DND-41 (cell line): ENCODE results near the gene UFC1.

Experiments used
- ATAC-seq: fragments of 200-7000 bp; cut with Tn5 transposase; 3 replicates; pipeline ENCODE4 v1.9.1; 2021; ENCODE audit warnings: low read depth; ENCODE audit not compliant: insufficient read depth
- DNase-seq: peaks from one replicate; pipeline ENCODE4 v3.0.0-alpha.2; 2020
- H2AFZ ChIP-seq: 2 replicates; pipeline ENCODE4 v1.6.0; 2012; ENCODE audit warnings: low read depth, low read length
- H3K27ac ChIP-seq: 2 replicates; pipeline ENCODE4 v1.5.1; 2012; ENCODE audit warnings: low read length, inconsistent platforms
- H3K27me3 ChIP-seq: fragments of 200-600 bp; sonication (generic); 2 replicates; pipeline ENCODE4 v1.6.0; 2012; ENCODE audit warnings: low read length, mild to moderate bottlenecking, inconsistent platforms; ENCODE audit not compliant: insufficient read depth, poor library complexity
- H3K36me3 ChIP-seq: 2 replicates; pipeline ENCODE4 v1.5.1; 2012; ENCODE audit warnings: low read length, inconsistent platforms; ENCODE audit not compliant: insufficient read depth
- H3K4me1 ChIP-seq: 2 replicates; pipeline ENCODE4 v1.5.1; 2012; ENCODE audit warnings: mild to moderate bottlenecking, low read length; ENCODE audit not compliant: insufficient read depth
- H3K4me2 ChIP-seq: 2 replicates; pipeline ENCODE4 v1.6.0; 2012; ENCODE audit warnings: mild to moderate bottlenecking, moderate library complexity, low read length, inconsistent platforms; ENCODE audit not compliant: insufficient read depth
- H3K4me3 ChIP-seq, 2 experiments: fragments of 200-600 bp in 1 of 2; shearing (Covaris generic) in 1 of 2; 2 replicates each; pipeline ENCODE4 v1.5.1; 2012 to 2016; ENCODE audit warnings: inconsistent platforms in 2 of 2, low read length in 2 of 2, mild to moderate bottlenecking in 2 of 2, low read depth in 1 of 2, moderate library complexity in 1 of 2
- H3K79me2 ChIP-seq: 2 replicates; pipeline ENCODE4 v1.6.0; 2012; ENCODE audit warnings: low read length, inconsistent platforms; ENCODE audit not compliant: insufficient read depth
- H3K9ac ChIP-seq: 2 replicates; pipeline ENCODE4 v1.6.0; 2012; ENCODE audit warnings: low read depth, mild to moderate bottlenecking, inconsistent platforms, low read length, moderate library complexity
- H3K9me3 ChIP-seq: 2 replicates; pipeline ENCODE4 v1.5.1; 2012; ENCODE audit warnings: low read length, moderate library complexity, mild to moderate bottlenecking, inconsistent platforms; ENCODE audit not compliant: insufficient read depth, severe bottlenecking
- H4K20me1 ChIP-seq: 2 replicates; pipeline ENCODE4 v1.6.0; 2012; ENCODE audit warnings: low read length; ENCODE audit not compliant: insufficient read depth
- CTCF ChIP-seq: IDR thresholded peaks from 2 replicates; pipeline ENCODE4 v1.5.1; 2012; ENCODE audit warnings: borderline replicate concordance, low read length, moderate library complexity, mild to moderate bottlenecking; ENCODE audit not compliant: poor library complexity, severe bottlenecking; ENCODE audit errors: extremely low read depth
- EZH2 ChIP-seq: IDR thresholded peaks from 3 replicates; pipeline ENCODE4 v1.6.1; 2012; ENCODE audit warnings: borderline replicate concordance, low read depth, mild to moderate bottlenecking, moderate library complexity, low read length, inconsistent platforms; ENCODE audit not compliant: severe bottlenecking

Gene UFC1

DNA sequence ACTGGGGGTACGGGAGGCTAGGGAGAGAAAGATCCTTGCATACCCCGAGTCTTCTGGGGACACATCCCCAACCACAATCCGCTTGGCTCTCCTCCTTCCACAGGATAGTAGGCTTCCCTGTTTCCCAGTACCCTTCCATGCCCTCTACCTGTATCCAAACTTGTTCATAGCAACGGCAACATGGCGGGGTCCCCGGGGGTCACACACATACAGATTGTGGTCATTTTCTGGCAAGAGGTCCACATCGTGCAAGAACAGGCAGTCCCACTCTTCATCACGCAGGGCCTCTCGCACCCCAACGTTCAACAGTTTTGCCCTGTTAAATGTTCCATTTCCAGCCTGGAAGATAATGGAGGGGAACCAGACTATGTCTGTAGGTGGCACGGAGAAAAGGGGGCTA lies 19.9 kb downstream of the UFC1 start:
- no peak overlapping the region for H2AFZ ChIP-seq
- no peak for TF ChIP-seq EZH2
- no peak for TF ChIP-seq CTCF
- no peak overlapping the region for H3K4me2 ChIP-seq
- H3K79me2 ChIP-seq, result peaks cover 18% of the 10 kb centered on the region
- ATAC-seq, result no peak
- no peak for DNase-seq
- H3K27ac ChIP-seq, result no peak overlapping the region
- peaks cover 30% of the 10 kb centered on the region for H3K4me1 ChIP-seq
- no peaks in the 10 kb centered on the region for H4K20me1 ChIP-seq
- no peak overlapping the region for H3K9ac ChIP-seq
- H3K36me3 ChIP-seq, result peaks cover 63% of the 10 kb centered on the region
- H3K9me3 ChIP-seq, result no peaks in the 10 kb centered on the region
- no peak overlapping the region for H3K4me3 ChIP-seq
- H3K27me3 ChIP-seq, result no peaks in the 10 kb centered on the region

GRCh38 chr1:161174911-161175310 lies 21.1 kb downstream of the UFC1 start:
- Histone ChIP-seq H3K4me2 (no peak overlapping the region), H3K4me3 (no peak overlapping the region), H3K27me3 (no peaks in the 10 kb centered on the region), H3K9ac (no peak overlapping the region), H3K27ac (no peak overlapping the region), H4K20me1 (no peaks in the 10 kb centered on the region), H3K9me3 (no peaks in the 10 kb centered on the region), H3K36me3 (peaks cover 52% of the 10 kb centered on the region), H3K4me1 (peaks cover 30% of the 10 kb centered on the region), H3K79me2 (peaks cover 18% of the 10 kb centered on the region), H2AFZ (no peak overlapping the region)
- no peak for ATAC-seq
- DNase-seq, result no peak
- TF ChIP-seq EZH2 (no peak), CTCF (no peak)

GRCh38 chr1:161175771-161176453 lies 22.1 kb downstream of the UFC1 start:
- no peaks in the 10 kb centered on the region for H4K20me1 ChIP-seq
- H3K4me2 ChIP-seq, result peak overlapping the region; percentile 93
- no peak for ATAC-seq
- no peaks in the 10 kb centered on the region for H3K27me3 ChIP-seq
- peak overlapping the region; percentile 63; the same call in 1 of the 2 replicates for H3K9ac ChIP-seq
- no peak for TF ChIP-seq EZH2
- no peak for TF ChIP-seq CTCF
- peaks cover 18% of the 10 kb centered on the region for H3K79me2 ChIP-seq
- no peak for DNase-seq
- H3K27ac ChIP-seq, result no peak overlapping the region
- H3K36me3 ChIP-seq, result peaks cover 45% of the 10 kb centered on the region
- peak overlapping the region; percentile 34 to 73; a peak in 3 of 4 replicates for H3K4me3 ChIP-seq
- H3K4me1 ChIP-seq, result peaks cover 30% of the 10 kb centered on the region
- H3K9me3 ChIP-seq, result no peaks in the 10 kb centered on the region
- H2AFZ ChIP-seq, result no peak overlapping the region
